NOMO-1 treated with DMSO at 0.1 percent for 48 hours (cell line): ENCODE data around the gene TM4SF4.

Experiments
- DNase-seq: peaks from one replicate; lab custom pipeline; 2025; ENCODE audit not compliant: unreplicated experiment; lab: John Stamatoyannopoulos, UW

TM4SF4 gene

DNA sequence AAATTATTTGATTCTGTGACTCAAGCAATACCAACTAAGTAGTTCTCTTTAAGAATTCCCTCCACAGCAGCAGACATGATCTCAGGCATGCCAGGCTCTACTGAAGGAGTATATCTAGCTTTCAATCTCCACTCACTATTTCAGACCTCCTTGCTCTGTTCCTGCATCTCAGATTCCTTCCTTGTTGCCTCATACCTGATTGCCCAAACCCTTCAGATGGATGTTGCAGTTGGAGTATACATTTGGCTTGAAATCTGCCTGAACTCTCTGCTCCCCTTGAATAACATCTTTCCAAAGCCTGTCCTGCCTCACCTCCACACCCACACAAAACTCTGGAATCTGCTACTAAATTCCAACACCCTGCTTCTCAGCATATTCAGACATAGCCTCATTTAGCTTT is 19.8 kb upstream of the TM4SF4 start:
- DNase-seq: no peak

DNA sequence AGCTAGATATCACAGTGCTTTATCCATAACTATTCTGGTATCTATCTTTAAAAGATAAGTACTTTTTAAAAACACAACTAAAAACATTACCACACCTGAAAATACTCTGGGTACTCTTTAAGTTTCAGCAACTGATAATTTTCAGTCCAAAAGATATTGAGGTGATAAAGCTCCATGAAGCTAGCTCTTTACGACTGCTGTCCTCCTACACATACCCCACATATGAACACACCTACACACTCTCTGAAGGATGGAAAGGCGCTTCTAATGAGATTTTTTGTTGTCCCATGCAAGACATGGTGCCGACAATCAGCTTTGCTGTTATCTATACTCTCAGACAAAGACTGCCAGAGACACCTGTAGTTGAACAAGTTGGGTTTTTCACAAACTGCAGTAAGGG is 19.1 kb upstream of the TM4SF4 start:
- DNase-seq: no peak

DNA sequence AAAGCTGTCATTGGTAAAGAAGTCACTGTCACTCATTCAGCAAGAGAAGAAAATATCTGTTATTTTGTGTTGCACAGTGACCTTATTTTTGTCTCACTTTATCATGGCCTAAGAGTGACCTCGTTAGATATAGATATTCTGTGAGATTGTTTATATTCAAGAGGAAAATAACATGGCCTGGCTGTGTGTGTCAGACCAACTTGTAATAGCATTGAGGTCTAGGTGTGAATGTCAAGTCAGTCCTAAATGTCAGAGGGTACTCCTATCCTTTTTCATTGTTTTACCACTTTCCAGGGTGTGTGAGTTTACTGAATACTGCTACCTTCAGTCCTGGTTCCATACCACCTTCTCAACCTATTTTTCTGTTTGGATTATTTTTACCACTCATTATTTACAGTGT is 18.5 kb upstream of the TM4SF4 start:
- no peak for DNase-seq

DNA sequence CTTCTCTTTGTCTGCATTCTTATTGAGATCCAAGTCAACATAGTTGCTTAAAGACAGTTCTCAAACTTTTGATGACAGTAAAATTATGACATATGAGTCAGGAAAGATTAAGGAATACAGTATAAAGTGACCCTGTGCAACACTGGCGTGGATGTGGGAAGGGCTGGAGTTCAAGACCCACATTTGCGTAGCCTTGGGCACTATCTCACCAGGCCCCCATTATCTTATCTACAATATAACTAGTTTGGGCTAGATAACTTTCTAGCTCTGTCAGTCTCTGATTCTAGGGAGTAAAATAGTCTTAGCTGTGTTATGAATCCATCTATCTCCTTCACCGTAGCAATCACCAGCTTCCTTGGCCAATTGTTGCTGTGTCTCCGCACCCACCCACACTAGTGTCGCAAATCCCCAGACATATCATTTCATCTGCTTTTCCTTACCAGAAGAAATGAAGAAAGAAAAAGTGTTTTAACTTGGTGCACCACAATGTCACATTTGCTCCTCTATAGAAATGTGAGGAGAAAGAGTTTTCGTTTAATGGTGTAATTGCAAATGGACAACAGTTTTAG is 14.9 kb upstream of the TM4SF4 start:
- DNase-seq: no peak

DNA sequence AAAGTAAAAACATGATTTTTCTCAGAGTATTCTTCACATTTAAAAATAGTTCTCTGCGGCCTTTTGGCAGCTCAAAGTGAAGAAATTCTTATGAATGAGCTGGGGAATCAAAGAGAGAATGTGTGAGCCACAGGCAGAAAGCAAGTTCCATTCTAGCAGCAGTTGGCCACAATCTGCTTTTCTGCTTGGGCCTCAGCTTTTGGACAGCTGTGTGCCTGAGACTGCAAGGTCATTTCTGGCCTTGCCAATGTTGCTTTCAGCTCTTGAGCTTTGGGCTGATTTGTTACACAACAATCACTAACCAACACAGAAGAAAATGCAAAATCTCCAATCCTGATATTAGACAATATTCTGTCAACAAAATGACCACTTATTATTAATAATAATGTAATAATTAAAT is 14.4 kb upstream of the TM4SF4 start:
- DNase-seq: no peak

DNA sequence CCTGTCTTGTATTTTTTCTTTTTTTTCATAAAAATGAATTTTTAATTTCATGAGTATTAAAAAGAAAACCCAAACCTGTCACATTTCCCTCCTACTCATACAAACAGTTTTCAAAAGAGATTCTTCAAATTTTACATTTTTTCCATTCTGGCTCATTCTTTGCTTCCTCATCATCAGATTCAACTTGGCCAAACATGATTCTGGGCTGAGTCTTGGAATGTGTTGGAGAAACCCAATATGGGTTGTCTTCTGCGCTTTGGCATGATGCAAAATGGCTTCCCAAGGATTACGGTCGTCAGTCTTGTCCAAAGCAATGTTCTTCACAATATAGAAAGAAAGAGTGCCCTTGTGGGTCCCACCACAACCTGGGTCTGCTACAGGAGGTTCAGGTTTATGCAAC is 12.4 kb upstream of the TM4SF4 start:
- DNase-seq: no peak

DNA sequence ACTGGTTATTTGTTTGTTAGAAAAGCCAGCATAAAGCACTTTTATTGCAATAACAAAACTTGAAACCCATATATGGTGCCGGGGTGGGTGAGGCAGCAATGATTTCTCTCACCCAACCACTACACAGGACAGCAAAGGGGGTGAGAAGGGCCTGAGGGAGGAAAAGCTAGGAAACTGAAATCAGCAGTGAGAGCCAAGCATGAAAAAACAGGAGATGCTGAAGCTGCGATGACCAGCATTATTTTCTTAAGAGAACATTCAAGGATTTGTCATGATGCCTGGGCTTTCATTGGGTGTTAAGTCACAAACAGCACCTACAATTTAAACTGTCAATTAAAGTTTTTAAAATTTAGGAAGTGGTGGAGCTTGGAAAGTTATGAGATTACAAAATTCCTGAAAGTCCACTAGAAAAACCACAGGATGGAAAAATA is 11.9 kb upstream of the TM4SF4 start:
- DNase-seq: no peak

DNA sequence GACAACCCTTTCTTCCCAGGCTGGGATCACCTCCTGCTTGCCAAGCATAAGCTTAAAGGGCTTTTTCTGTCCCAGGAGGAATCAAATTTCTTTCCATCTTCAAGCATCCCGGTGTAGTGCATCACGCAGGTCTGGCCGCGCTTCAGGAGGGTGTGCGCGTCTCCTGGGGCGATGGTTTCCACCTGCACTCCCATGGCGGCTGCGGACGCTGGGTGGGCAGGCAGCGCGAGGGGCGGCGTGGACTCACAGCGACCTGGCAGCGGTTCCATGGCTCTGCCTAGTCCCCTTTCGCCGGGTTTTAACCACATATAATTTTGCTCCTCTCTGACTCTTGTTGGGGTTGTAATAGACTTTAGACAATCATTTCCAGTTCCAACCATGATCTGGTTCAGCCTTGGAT is 10.6 kb upstream of the TM4SF4 start:
- no peak for DNase-seq

DNA sequence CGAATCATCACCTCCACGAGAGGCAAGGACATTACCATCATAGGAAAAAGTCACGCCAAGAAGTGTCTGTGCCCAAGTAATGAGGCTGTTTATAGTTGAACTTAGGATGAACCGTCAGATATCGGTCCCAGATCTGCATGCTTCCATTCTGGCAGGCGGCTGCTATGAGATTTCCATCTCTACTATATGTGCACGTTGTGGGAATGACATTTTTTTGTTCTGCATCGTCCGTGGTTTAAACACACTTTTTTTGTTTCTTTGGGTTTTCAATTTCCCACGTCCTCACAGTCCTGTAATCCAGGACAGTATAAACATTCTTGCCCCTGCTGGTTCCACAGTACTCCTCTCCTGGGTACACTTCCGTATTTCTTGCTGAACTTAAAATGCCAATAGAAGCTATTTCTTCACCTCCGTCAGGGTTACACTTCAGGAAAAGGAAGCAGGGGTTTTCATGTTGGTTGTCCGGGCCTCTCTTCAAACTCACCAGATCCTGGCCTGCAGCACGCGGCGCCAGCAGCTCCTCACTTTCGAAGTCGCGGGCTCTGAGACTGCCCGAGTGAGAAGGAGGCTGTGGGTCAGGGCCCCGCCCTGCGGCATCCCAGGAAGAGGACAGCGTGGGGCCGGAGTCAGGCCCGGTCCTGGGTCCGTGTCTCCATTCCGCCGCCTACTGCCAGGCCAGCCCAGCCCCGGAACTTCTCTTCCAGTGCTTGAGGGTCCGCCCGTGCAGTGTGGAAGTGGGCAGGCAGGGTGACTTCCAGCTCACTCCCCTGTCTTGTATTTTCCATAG is 9.8 kb upstream of the TM4SF4 start:
- DNase-seq: no peak

DNA sequence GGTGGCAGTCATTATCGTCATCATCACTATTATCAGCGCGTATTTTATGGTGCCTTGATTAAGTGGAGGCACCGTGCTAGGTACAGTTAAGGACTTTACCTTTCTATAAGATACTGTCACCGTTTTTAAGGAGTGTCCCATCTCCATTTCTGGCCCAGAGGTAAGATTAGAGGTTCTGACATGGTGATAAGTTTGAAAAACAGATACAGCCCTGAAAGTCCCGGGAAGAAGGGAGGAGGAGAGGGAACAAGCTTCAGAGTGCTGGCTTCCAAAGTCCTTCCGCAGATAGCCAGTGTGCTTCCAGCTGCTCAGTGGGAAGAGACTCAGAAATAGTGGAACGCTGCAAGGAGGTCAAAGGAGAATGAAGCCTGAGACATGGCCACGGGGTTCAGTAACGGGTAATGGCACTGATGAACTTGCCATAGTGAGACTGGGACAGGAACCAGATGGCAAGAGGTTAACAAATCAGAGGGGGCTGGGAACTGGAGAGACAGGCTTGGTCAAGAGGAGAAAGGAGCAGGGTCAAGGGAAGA is 9.1 kb upstream of the TM4SF4 start:
- no peak for DNase-seq

DNA sequence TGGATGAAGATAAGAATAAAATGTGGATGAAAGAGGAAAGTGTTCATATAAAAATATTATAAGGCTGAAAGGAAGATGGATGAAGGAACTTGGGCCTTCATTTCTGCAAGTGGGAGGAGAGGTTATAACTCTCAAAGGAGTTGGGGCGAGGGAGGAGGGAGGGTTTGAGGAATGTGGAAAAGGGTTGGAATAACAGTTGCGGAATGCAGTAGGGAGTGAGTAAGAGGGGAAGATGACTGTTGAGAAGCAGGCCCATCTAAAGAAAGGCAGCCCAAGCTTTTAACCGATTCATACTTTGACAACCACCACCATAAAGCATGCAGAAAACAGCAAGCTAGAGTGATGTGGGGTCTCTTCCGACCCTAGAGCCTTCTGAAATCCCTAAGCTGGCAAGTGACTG is 8.3 kb upstream of the TM4SF4 start:
- DNase-seq: no peak

DNA sequence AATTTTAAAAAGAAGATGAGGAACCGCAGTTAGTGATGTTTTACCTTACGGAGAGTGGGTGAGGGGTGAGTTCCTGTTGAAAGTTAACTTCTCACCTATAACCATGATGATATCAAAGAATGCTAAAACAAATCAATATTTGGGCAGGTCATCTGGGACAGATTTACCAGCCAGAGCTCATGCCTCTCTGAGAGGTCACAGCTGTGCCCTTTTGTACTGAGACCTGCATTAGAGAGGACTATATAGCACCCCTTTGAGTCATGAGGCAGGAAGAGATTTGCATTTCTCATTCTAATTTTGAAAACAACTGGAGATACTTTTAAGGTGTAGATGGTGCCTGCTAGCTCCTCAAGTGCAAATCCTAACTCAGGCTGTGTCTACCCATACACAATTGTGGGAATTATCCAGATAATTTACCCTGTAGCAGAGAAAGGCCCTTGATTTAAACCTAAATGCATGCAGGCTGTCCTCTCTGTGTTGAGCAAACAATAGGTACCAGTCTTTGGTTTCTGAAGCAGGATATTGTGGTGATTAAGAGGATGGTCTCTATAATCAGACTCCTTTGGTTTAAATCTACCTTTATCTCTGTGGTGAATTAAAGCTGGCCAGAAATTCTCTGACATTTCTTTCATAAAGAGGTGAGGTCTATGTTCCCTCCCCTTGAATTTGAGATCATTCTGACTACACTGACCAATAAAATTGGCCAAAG is 5.8 kb upstream of the TM4SF4 start:
- DNase-seq: no peak

DNA sequence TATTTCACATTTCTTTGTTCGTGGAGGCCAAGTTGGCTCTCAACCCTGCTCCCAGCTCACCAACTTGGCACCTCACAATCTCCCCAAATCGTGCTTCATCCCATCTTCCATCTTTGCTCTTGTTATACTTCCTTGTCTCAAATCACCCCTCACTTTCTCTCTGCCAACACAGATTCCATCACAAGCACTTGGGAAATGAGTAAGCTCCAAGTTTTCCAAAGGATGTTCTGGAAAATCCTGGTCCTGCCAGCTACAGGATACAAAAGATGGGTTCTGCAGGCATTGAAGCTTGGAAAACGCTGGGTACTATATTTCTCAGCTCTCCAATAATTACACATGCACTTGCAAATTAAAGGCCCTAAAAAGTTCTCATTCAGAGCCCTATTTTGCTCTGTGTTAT is 4.1 kb upstream of the TM4SF4 start:
- no peak for DNase-seq

DNA sequence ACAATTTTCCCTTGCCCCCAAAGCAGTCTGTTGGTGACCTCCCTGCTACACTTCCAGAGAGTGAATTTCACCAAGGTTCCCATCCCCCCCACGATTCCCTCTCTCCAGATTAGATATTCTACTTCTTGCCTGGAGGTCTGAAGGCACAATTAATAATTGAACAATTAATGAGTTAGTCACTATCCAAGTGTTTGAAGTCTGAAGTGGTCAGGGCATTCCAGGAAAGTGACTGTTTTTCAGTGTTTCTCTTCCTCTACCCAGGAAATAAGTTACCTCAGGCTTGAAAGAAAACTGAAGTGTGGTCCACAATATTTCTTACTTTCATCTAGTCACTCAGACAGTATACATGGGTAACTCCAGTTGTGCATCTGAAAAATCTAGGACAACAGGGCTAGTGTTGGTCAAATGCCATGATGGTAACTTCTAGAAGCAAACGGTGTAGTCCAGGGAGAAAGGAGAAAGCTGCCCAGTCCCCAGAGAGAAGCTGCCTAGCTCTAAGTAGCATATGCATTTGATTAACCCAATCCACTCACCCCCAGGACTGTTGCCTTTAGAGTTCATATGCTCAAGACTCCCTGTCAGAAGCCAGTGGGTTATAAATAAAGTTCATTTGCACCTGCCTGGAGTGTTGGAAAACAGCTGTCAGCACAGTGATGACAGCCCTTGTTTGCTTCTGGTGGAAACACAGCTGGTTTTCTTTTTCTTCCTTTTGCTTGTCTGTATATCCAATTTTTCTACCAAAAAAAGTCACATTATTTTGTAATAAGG is 2.3 kb upstream of the TM4SF4 start:
- DNase-seq: no peak

DNA sequence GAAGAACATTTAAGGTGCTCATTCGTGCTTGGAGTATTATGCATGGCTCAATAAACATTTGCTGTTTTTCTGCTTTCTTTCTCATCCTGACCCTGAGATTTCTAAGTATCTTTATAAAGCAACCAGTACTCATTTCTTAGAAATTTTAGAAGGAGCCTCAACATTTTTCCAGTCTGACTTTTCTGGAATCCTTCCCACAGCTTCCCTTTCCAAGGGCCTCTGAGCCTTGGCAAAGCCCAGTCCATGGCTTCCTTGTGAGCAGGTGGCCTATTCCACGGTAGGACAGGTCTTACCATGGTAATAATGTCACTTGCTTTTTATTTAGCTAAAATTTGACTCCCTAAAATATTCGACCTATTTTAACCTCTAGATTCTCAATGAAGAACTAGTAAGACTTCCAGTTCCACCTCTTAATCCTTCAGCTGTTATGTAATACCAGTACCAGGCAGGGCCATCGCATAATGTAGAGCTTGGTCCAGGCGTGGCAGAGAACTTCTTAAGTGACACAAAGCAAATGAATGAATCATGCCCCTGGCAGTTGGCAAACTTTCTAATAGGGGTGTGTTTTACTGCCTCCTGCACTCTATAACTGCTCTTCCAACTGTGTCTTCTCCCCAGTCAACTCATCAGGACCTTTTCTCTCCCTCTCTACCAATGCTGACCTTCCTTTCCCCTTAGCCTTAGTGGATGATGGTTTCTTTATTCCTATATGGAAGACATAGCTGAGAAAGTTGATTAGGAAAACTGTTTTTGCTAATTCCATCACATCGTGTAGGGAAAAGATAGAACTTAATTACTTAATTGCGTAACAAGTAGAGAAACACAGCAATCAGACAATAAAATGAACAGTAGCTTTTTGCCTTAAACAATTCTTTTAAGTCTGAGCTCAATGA is 894 bp upstream of the TM4SF4 start:
- DNase-seq: peak; percentile 94

DNA sequence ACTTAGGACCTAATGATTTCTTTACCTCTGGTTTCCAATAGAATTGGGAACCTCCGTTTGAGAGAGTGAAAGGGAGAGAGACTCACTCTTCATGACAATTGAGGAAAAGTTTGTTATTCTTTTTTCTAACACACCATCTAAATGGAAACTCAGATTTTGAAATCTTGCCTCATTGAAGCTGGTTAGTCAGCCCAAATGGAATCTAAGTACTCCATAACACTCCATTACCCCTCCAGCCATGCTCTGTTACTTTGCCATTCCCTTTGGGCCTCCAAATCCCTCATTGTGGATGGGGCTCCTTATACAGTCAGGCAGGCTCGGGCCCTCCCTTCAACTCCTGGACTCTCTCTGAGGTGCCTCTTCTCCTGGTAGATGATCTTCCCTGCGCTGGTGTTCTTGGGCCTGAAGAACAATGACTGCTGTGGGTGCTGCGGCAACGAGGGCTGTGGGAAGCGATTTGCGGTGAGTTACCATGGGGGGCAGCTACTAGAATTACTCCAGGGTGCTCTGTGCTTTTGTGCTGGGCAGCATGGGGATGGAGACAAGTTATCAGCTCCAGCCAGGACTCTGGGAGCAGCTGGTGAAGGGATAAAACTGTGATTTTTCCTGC is 1.1 kb downstream of the TM4SF4 start:
- no peak for DNase-seq

DNA sequence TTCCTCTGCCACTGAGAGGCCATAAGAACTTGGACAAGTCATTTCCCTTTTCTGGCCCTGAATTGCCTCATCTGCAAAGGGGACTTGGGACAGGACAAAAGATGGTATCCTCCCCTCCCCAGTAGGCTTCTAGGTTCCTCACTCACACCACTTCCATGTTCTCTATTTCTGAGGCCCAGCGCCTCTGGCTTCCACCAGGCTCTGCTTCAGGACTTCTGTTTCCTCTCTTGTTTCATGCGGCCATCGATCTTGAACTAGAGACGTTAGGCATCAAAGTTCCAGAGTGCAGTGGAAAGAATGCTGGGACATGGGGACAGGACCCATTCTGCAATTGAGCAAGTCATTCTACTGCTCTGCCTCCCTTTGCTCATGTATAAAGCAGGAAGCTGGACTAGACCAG is 1.7 kb downstream of the TM4SF4 start:
- DNase-seq: peak; percentile 18

DNA sequence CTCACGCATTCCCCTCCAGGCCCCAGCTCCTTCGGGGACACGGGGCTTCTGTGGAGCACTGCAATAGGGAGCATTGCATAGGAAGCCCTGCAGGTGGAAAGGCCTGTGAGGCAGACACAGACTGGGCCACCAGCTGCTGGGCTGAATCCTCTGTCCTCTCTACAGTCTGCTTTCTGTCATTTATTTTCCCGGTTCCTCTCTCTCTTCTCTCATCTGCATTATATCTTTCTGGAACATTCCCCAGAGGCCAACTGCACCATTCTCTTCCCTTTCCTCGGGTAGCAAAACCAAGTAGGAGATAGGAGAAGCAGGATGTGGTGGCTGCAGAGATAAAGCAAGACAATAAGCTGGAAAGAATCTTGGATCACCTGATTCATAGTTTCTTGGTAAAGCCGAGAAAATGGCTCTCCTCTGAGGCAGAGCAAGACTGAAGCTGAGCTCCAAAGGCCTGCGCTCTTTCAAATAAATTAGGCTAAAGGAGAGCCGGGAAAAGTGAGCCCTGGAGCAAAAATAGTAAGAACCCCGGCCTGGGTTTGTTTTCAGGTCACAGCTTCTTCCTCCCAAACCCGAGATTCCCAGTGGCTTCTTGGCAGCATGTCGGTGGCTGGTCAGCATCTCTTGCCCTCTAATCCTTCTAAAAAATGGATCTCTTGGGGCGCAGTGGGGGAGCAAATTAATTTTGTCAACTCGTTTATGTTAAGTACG is 5.3 kb downstream of the TM4SF4 start:
- DNase-seq: no peak

DNA sequence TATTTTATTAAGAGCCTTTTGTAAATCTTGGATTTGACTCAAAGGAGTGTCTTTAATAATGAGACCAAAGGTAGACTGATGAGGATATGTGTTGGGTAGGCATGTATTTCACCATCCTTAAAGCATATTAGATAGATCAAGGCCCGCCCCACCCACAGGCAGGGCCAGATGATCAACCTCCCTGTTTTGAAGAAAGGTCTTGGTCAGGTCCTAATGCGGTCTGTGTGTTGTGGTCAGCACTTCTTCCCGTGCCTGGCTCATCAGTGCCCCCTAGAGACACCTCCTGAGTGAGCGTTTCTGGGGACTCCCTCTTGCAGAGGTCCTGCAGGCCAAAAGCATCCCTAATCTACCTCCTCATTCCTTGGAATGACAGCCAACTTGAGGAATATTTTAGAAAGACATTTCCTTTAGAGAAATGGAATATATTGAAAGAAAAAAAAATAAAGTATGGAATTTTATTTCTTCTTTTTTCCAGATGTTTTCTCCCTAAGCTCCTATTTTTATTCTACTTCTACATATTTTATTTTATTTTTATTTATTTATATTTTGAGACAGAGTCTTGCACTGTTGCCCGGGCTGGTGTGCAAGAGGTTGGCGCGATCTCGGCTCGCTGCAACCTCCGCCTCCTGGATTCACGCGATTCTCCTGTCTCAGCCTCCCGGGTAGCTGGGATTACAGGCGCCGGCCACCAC is 6.0 kb downstream of the TM4SF4 start:
- peak; percentile 91 for DNase-seq
